ENCODE measurements around the gene HELQ.

The HELQ gene

GRCh38 chr4:83486457-83487129, 31.0 kb upstream of the HELQ start:
- Histone ChIP-seq H3K27me3 (ENCODE audit: control insufficient read depth, insufficient read depth, low read length) (no peaks in the 10 kb centered on the region), H3K27ac (ENCODE audit: low read depth, low read length) (no peak overlapping the region), H3K4me3 (ENCODE audit: low read depth, low read length) (no peak overlapping the region), H3K4me1 (ENCODE audit: control insufficient read depth, insufficient read depth, low read length) (peaks cover 5% of the 10 kb centered on the region), H3K36me3 (ENCODE audit: control insufficient read depth, insufficient read depth, low read length) (peaks cover 4% of the 10 kb centered on the region; the same call in 1 of the 2 replicates), H3K9me3 (ENCODE audit: control insufficient read depth, insufficient read depth, low read depth, low read length) (no peaks in the 10 kb centered on the region), H3K9ac (ENCODE audit: low read length) (no peak overlapping the region)

- H3K9ac ChIP-seq (ENCODE audit: low read length): peak within 1 kb of the TSS; percentile 63
- peaks cover 5% of the 10 kb centered on the region for H3K4me1 ChIP-seq (ENCODE audit: control insufficient read depth, insufficient read depth, low read length)
- H3K27me3 ChIP-seq (ENCODE audit: control insufficient read depth, insufficient read depth, low read length): no peaks in the 10 kb centered on the region
- H3K4me3 ChIP-seq (ENCODE audit: low read depth, low read length): peak within 1 kb of the TSS; percentile 71
- peak within 1 kb of the TSS; percentile 49; the same call in 1 of the 2 replicates for H3K27ac ChIP-seq (ENCODE audit: low read depth, low read length)
- H3K9me3 ChIP-seq (ENCODE audit: control insufficient read depth, insufficient read depth, low read depth, low read length): no peaks in the 10 kb centered on the region
- H3K36me3 ChIP-seq (ENCODE audit: control insufficient read depth, insufficient read depth, low read length): peaks cover 12% of the 10 kb centered on the region; the same call in 1 of the 2 replicates
Observed at GRCh38 chr4:83484500-83485461, 29.2 kb upstream of the HELQ start, which contains the start of gene ABRAXAS1. Gene ABRAXAS1, minus strand, starts transcription at chr4:83485100. Its CDS starts 28 bp downstream, at chr4:83485072.

GRCh38 chr4:83473966-83474365, 18.3 kb upstream of the HELQ start:
- Histone ChIP-seq H3K9ac (ENCODE audit: low read length) (no peak overlapping the region), H3K4me3 (ENCODE audit: low read depth, low read length) (no peak overlapping the region), H3K27me3 (ENCODE audit: control insufficient read depth, insufficient read depth, low read length) (no peaks in the 10 kb centered on the region), H3K36me3 (ENCODE audit: control insufficient read depth, insufficient read depth, low read length) (peaks cover 34% of the 10 kb centered on the region), H3K9me3 (ENCODE audit: control insufficient read depth, insufficient read depth, low read depth, low read length) (no peaks in the 10 kb centered on the region), H3K4me1 (ENCODE audit: control insufficient read depth, insufficient read depth, low read length) (no peaks in the 10 kb centered on the region), H3K27ac (ENCODE audit: low read depth, low read length) (no peak overlapping the region)

- H3K9ac ChIP-seq (ENCODE audit: low read length): no peak overlapping the region
- peaks cover 39% of the 10 kb centered on the region for H3K36me3 ChIP-seq (ENCODE audit: control insufficient read depth, insufficient read depth, low read length)
- H3K9me3 ChIP-seq (ENCODE audit: control insufficient read depth, insufficient read depth, low read depth, low read length): no peaks in the 10 kb centered on the region
- no peak overlapping the region for H3K27ac ChIP-seq (ENCODE audit: low read depth, low read length)
- H3K27me3 ChIP-seq (ENCODE audit: control insufficient read depth, insufficient read depth, low read length): no peaks in the 10 kb centered on the region
- H3K4me3 ChIP-seq (ENCODE audit: low read depth, low read length): no peak overlapping the region
- no peaks in the 10 kb centered on the region for H3K4me1 ChIP-seq (ENCODE audit: control insufficient read depth, insufficient read depth, low read length)
Observed at GRCh38 chr4:83473423-83473822, 17.8 kb upstream of the HELQ start.

GRCh38 chr4:83456184-83456501, 520 bp upstream of the HELQ start:
- Histone ChIP-seq H3K4me3 (ENCODE audit: low read depth, low read length) (peak overlapping the region; percentile 80), H3K4me1 (ENCODE audit: control insufficient read depth, insufficient read depth, low read length) (peaks cover 3% of the 10 kb centered on the region; the same call in 1 of the 2 replicates), H3K27me3 (ENCODE audit: control insufficient read depth, insufficient read depth, low read length) (no peaks in the 10 kb centered on the region), H3K9ac (ENCODE audit: low read length) (peak overlapping the region; percentile 91), H3K27ac (ENCODE audit: low read depth, low read length) (peak overlapping the region; percentile 8; the same call in 1 of the 2 replicates), H3K36me3 (ENCODE audit: control insufficient read depth, insufficient read depth, low read length) (peaks cover 46% of the 10 kb centered on the region), H3K9me3 (ENCODE audit: control insufficient read depth, insufficient read depth, low read depth, low read length) (no peaks in the 10 kb centered on the region)

- Histone ChIP-seq H3K27me3 (ENCODE audit: control insufficient read depth, insufficient read depth, low read length) (no peaks in the 10 kb centered on the region), H3K27ac (ENCODE audit: low read depth, low read length) (no peak overlapping the region), H3K4me3 (ENCODE audit: low read depth, low read length) (peak overlapping the region; percentile 80), H3K9me3 (ENCODE audit: control insufficient read depth, insufficient read depth, low read depth, low read length) (no peaks in the 10 kb centered on the region), H3K9ac (ENCODE audit: low read length) (peak overlapping the region; percentile 91), H3K4me1 (ENCODE audit: control insufficient read depth, insufficient read depth, low read length) (peaks cover 3% of the 10 kb centered on the region; the same call in 1 of the 2 replicates), H3K36me3 (ENCODE audit: control insufficient read depth, insufficient read depth, low read length) (peaks cover 34% of the 10 kb centered on the region)
Observed at GRCh38 chr4:83454686-83455085, 937 bp downstream of the HELQ start.

- no peaks in the 10 kb centered on the region for H3K27me3 ChIP-seq (ENCODE audit: control insufficient read depth, insufficient read depth, low read length)
- H3K27ac ChIP-seq (ENCODE audit: low read depth, low read length): no peak overlapping the region
- H3K4me3 ChIP-seq (ENCODE audit: low read depth, low read length): no peak overlapping the region
- H3K36me3 ChIP-seq (ENCODE audit: control insufficient read depth, insufficient read depth, low read length): peaks cover 16% of the 10 kb centered on the region
- H3K9ac ChIP-seq (ENCODE audit: low read length): no peak overlapping the region
- no peaks in the 10 kb centered on the region for H3K9me3 ChIP-seq (ENCODE audit: control insufficient read depth, insufficient read depth, low read depth, low read length)
- no peaks in the 10 kb centered on the region for H3K4me1 ChIP-seq (ENCODE audit: control insufficient read depth, insufficient read depth, low read length)
Observed at GRCh38 chr4:83449009-83449408, 6.6 kb downstream of the HELQ start.

- H3K36me3 ChIP-seq (ENCODE audit: control insufficient read depth, insufficient read depth, low read length): peaks cover 6% of the 10 kb centered on the region
- H3K4me3 ChIP-seq (ENCODE audit: low read depth, low read length): no peak overlapping the region
- no peak overlapping the region for H3K9ac ChIP-seq (ENCODE audit: low read length)
- H3K9me3 ChIP-seq (ENCODE audit: control insufficient read depth, insufficient read depth, low read depth, low read length): no peaks in the 10 kb centered on the region
- no peaks in the 10 kb centered on the region for H3K27me3 ChIP-seq (ENCODE audit: control insufficient read depth, insufficient read depth, low read length)
- no peaks in the 10 kb centered on the region for H3K4me1 ChIP-seq (ENCODE audit: control insufficient read depth, insufficient read depth, low read length)
- H3K27ac ChIP-seq (ENCODE audit: low read depth, low read length): no peak overlapping the region
Observed at GRCh38 chr4:83440899-83441298, 14.7 kb downstream of the HELQ start.

GRCh38 chr4:83440148-83440814, 15.3 kb downstream of the HELQ start:
- no peak overlapping the region for H3K27ac ChIP-seq (ENCODE audit: low read depth, low read length)
- H3K9me3 ChIP-seq (ENCODE audit: control insufficient read depth, insufficient read depth, low read depth, low read length): no peaks in the 10 kb centered on the region
- H3K36me3 ChIP-seq (ENCODE audit: control insufficient read depth, insufficient read depth, low read length): peaks cover 6% of the 10 kb centered on the region
- no peaks in the 10 kb centered on the region for H3K4me1 ChIP-seq (ENCODE audit: control insufficient read depth, insufficient read depth, low read length)
- no peak overlapping the region for H3K4me3 ChIP-seq (ENCODE audit: low read depth, low read length)
- no peaks in the 10 kb centered on the region for H3K27me3 ChIP-seq (ENCODE audit: control insufficient read depth, insufficient read depth, low read length)
- no peak overlapping the region for H3K9ac ChIP-seq (ENCODE audit: low read length)

GRCh38 chr4:83438719-83439118, 16.9 kb downstream of the HELQ start:
- H3K36me3 ChIP-seq (ENCODE audit: control insufficient read depth, insufficient read depth, low read length): peaks cover 6% of the 10 kb centered on the region
- no peaks in the 10 kb centered on the region for H3K4me1 ChIP-seq (ENCODE audit: control insufficient read depth, insufficient read depth, low read length)
- no peak overlapping the region for H3K9ac ChIP-seq (ENCODE audit: low read length)

More at GRCh38 chr4:83438719-83439118, 16.9 kb downstream of the HELQ start:
- no peak overlapping the region for H3K4me3 ChIP-seq (ENCODE audit: low read depth, low read length)
- no peaks in the 10 kb centered on the region for H3K27me3 ChIP-seq (ENCODE audit: control insufficient read depth, insufficient read depth, low read length)
- no peaks in the 10 kb centered on the region for H3K9me3 ChIP-seq (ENCODE audit: control insufficient read depth, insufficient read depth, low read depth, low read length)
- no peak overlapping the region for H3K27ac ChIP-seq (ENCODE audit: low read depth, low read length)

All from HUES6 (cell line).